Thyroid gland (tissue), 4 donors: ENCODE data around the gene CITED4. TPM values are rescaled to one million over a fixed set of nuclear protein-coding genes. Genes with fewer than 3 reads are reported as not detected.

ENCODE experiments used
- DNase-seq, 2 donors: peaks; one replicate each; pipeline ENCODE4 v3.0.0-alpha.2; 2019
- H3K27ac ChIP-seq, 3 donors: fragments of 200-600 bp; sonication (generic); 1 replicate in 2 of 3; 2 replicates in 1 of 3; pipeline ENCODE4 v1.5.1; 2016 to 2019; ENCODE audit warnings: mild to moderate bottlenecking in 1 of 3, moderate library complexity in 1 of 3
- H3K27me3 ChIP-seq: fragments of 200-600 bp; sonication (generic); one replicate; pipeline ENCODE4 v1.5.1; 2019
- H3K36me3 ChIP-seq, 2 donors: fragments of 200-600 bp; sonication (generic); one replicate each; pipeline ENCODE4 v1.5.1; 2016 to 2019
- H3K4me1 ChIP-seq, 2 donors: fragments of 200-600 bp; sonication (generic); one replicate each; pipeline ENCODE4 v1.5.1; 2017 to 2019
- H3K4me3 ChIP-seq, 3 donors: fragments of 200-600 bp; sonication (generic); replicated peaks in 1 of 3; 1 replicate in 2 of 3; 2 replicates in 1 of 3; pipeline ENCODE4 v1.5.1; 2016; ENCODE audit warnings: mild to moderate bottlenecking in 1 of 3
- H3K9me3 ChIP-seq: fragments of 200-600 bp; sonication (generic); one replicate; pipeline ENCODE4 v1.5.1; 2017
- CTCF ChIP-seq, 6 experiments: fragments of 200-600 bp in 3 of 6; fragments of 450-650 bp in 3 of 6; sonication (generic) in 3 of 6; IDR thresholded peaks; one replicate each; pipeline ENCODE4 v1.5.1; 2016 to 2019; ENCODE audit warnings: antibody characterized with exemption in 6 of 6, mild to moderate bottlenecking in 2 of 6, inconsistent platforms in 1 of 6, moderate library complexity in 1 of 6
- POLR2A ChIP-seq, 2 donors: fragments of 450-650 bp; IDR thresholded peaks; one replicate each; pipeline ENCODE4 v1.6.1; 2017; ENCODE audit warnings: antibody characterized with exemption in 2 of 2, mild to moderate bottlenecking in 2 of 2, moderate library complexity in 1 of 2
- WGBS, 2 donors: methylation state at CpG; one replicate each; pipeline ENCODE4 v1.1.5; 2017; 5-methylcytosine and 5-hydroxymethylcytosine counted together
- intact Hi-C: fragments of 100-400 bp; cut with DNase I; formaldehyde crosslinking; loops from one replicate; pipeline ENCODE4 v1.15.1; 2023
- total RNA-seq, 4 donors: library from RNA; depleted of rRNA; stranded (reverse); fragments of >200 nt; gene quantifications; one replicate each; pipeline ENCODE4 v1.2.3, GENCODE V29; 2016

Gene CITED4
- total RNA-seq, 4 donors from 2014 or later, result 8.8 to 28.1 (median 20.3) TPM

GRCh38 chr1:40838045-40838979, 23.9 kb downstream of the CITED4 start:
- H3K36me3 ChIP-seq, result no peaks in the 10 kb centered on the region
- TF ChIP-seq CTCF (IDR thresholded peaks at IDR 0.05) (no peak), POLR2A (IDR thresholded peaks at IDR 0.05) (no peak)
- no peaks in the 10 kb centered on the region for H3K27me3 ChIP-seq
- no peak overlapping the region for H3K4me3 ChIP-seq
- H3K4me1 ChIP-seq, result peaks cover 0 to 9% of the 10 kb centered on the region in 2 donors
- no peaks in the 10 kb centered on the region for H3K9me3 ChIP-seq
- intact Hi-C loops, result no loop called here
- 74 to 86% methylated on average over 41 to 45 of the region's 60 CpGs for WGBS, 2 donors
- H3K27ac ChIP-seq, result no peak overlapping the region
- DNase-seq, result no peak

GRCh38 chr1:40837601-40838000, 24.6 kb downstream of the CITED4 start:
- 70 to 74% methylated on average over 18 to 23 of the region's 24 CpGs for WGBS, 2 donors
- Histone ChIP-seq H3K4me1 (peaks cover 0 to 9% of the 10 kb centered on the region in 2 donors), H3K36me3 (no peaks in the 10 kb centered on the region), H3K27me3 (no peaks in the 10 kb centered on the region), H3K4me3 (no peak overlapping the region), H3K9me3 (no peaks in the 10 kb centered on the region), H3K27ac (no peak overlapping the region)
- TF ChIP-seq CTCF (IDR thresholded peaks at IDR 0.05) (no peak), POLR2A (IDR thresholded peaks at IDR 0.05) (no peak)
- no peak for DNase-seq
- intact Hi-C loops, result no loop called here

- intact Hi-C loops, result no loop called here
- Histone ChIP-seq H3K27me3 (no peaks in the 10 kb centered on the region), H3K4me1 (peaks cover 0 to 9% of the 10 kb centered on the region in 2 donors), H3K9me3 (no peaks in the 10 kb centered on the region), H3K36me3 (no peaks in the 10 kb centered on the region), H3K4me3 (no peak overlapping the region), H3K27ac (no peak overlapping the region)
- 70 to 79% methylated on average over 4 of the region's 4 CpGs for WGBS, 2 donors
- TF ChIP-seq POLR2A (IDR thresholded peaks at IDR 0.05), result no peak
- no peak for TF ChIP-seq CTCF (IDR thresholded peaks at IDR 0.05)
- DNase-seq, result no peak
Observed at GRCh38 chr1:40836283-40836682, 25.9 kb downstream of the CITED4 start.

GRCh38 chr1:40834968-40835545, 27.1 kb downstream of the CITED4 start:
- Histone ChIP-seq H3K36me3 (no peaks in the 10 kb centered on the region), H3K4me1 (peaks cover 0 to 9% of the 10 kb centered on the region in 2 donors), H3K9me3 (no peaks in the 10 kb centered on the region), H3K4me3 (no peak overlapping the region), H3K27ac (no peak overlapping the region), H3K27me3 (no peaks in the 10 kb centered on the region)
- TF ChIP-seq POLR2A (IDR thresholded peaks at IDR 0.05), result no peak
- TF ChIP-seq CTCF (IDR thresholded peaks at IDR 0.05), result no peak
- intact Hi-C loops, result no loop called here
- DNase-seq, result no peak
- WGBS, 2 donors, result 67 to 70% methylated on average over 2 to 9 of the region's 11 CpGs

- H3K4me1 ChIP-seq, result peaks cover 0 to 3% of the 10 kb centered on the region in 2 donors
- no peak overlapping the region for H3K27ac ChIP-seq
- intact Hi-C loops, result no loop called here
- TF ChIP-seq CTCF (IDR thresholded peaks at IDR 0.05), result no peak
- TF ChIP-seq POLR2A (IDR thresholded peaks at IDR 0.05), result no peak
- no peak for DNase-seq
- no peak overlapping the region for H3K4me3 ChIP-seq
- H3K9me3 ChIP-seq, result no peaks in the 10 kb centered on the region
- WGBS, 2 donors, result 64 to 83% methylated on average over 1 of the region's 1 CpG
- no peaks in the 10 kb centered on the region for H3K27me3 ChIP-seq
- no peaks in the 10 kb centered on the region for H3K36me3 ChIP-seq
Observed at GRCh38 chr1:40833979-40834378, 28.2 kb downstream of the CITED4 start.
